OCI-LY1 (cell line): Measurements from ENCODE around the gene PHLPP1.

ENCODE experiments used
- H2AFZ ChIP-seq: fragments of 200-600 bp; sonication (generic), shearing (Covaris generic); 2 replicates; pipeline ENCODE4 v1.6.0; 2014; ENCODE audit warnings: antibody characterized with exemption, mild to moderate bottlenecking, low read length
- H3F3A ChIP-seq: fragments of 200-600 bp; sonication (generic), shearing (Covaris generic); 2 replicates; pipeline ENCODE4 v1.6.0; 2014; ENCODE audit warnings: mild to moderate bottlenecking, antibody characterized with exemption, low read length, moderate library complexity; ENCODE audit not compliant: insufficient read depth
- H3K27ac ChIP-seq: fragments of 200-600 bp; sonication (generic); 2 replicates; pipeline ENCODE4 v1.5.1; 2014; ENCODE audit warnings: low read length, mixed run types, mild to moderate bottlenecking, low read depth; ENCODE audit not compliant: poor library complexity, severe bottlenecking
- H3K27me3 ChIP-seq: fragments of 200-600 bp; sonication (generic); 2 replicates; pipeline ENCODE4 v1.6.0; 2014; ENCODE audit warnings: antibody characterized with exemption, mild to moderate bottlenecking, low read length, moderate library complexity; ENCODE audit not compliant: insufficient read depth
- H3K36me3 ChIP-seq: fragments of 200-600 bp; sonication (generic); 2 replicates; pipeline ENCODE4 v1.6.1; 2014; ENCODE audit warnings: mild to moderate bottlenecking, antibody characterized with exemption, low read length, moderate library complexity, mixed read lengths; ENCODE audit not compliant: insufficient read depth
- H3K4me1 ChIP-seq: fragments of 200-600 bp; sonication (generic); 2 replicates; pipeline ENCODE4 v1.5.1; 2014; ENCODE audit warnings: mild to moderate bottlenecking, low read length, moderate library complexity; ENCODE audit not compliant: insufficient read depth, severe bottlenecking
- H3K4me2 ChIP-seq: fragments of 200-600 bp; sonication (generic), shearing (Covaris generic); 2 replicates; pipeline ENCODE4 v1.6.1; 2014; ENCODE audit warnings: low read length
- H3K4me3 ChIP-seq: fragments of 200-600 bp; sonication (generic); 2 replicates; pipeline ENCODE4 v1.5.1; 2014; ENCODE audit warnings: low read length, low read depth, mild to moderate bottlenecking, mixed read lengths; ENCODE audit not compliant: poor library complexity, severe bottlenecking
- H3K79me2 ChIP-seq: fragments of 200-600 bp; shearing (Covaris generic); 2 replicates; pipeline ENCODE4 v1.6.1; 2016; ENCODE audit warnings: mixed run types, low read length, mixed read lengths; ENCODE audit not compliant: insufficient read depth
- H3K9ac ChIP-seq: fragments of 200-600 bp; sonication (generic), shearing (Covaris generic); 2 replicates; pipeline ENCODE4 v1.6.1; 2014; ENCODE audit warnings: mild to moderate bottlenecking, low read length, mixed read lengths
- H3K9me2 ChIP-seq: fragments of 200-600 bp; sonication (generic), shearing (Covaris generic); 2 replicates; pipeline ENCODE4 v1.6.1; 2014; ENCODE audit warnings: low read depth, mild to moderate bottlenecking, low read length, mixed read lengths
- H3K9me3 ChIP-seq: fragments of 200-600 bp; shearing (Covaris generic); 2 replicates; pipeline ENCODE4 v1.6.1; 2014; ENCODE audit warnings: low read length, mixed read lengths
- H4K20me1 ChIP-seq: fragments of 200-600 bp; sonication (generic), shearing (Covaris generic); 2 replicates; pipeline ENCODE4 v1.6.0; 2016; ENCODE audit warnings: mild to moderate bottlenecking, low read length; ENCODE audit not compliant: insufficient read depth
- CTCF ChIP-seq: fragments of 200-600 bp; sonication (generic), shearing (Covaris generic); IDR thresholded peaks from 2 replicates; pipeline ENCODE4 v1.5.1; 2017; ENCODE audit warnings: mild to moderate bottlenecking, antibody characterized with exemption, low read length, moderate library complexity, mixed read lengths
- EZH2 ChIP-seq: fragments of 200-600 bp; sonication (generic), shearing (Covaris generic); IDR thresholded peaks from 2 replicates; pipeline ENCODE4 v1.8.0; 2017; ENCODE audit warnings: borderline replicate concordance, mixed run types, mild to moderate bottlenecking, antibody characterized with exemption, low read length, moderate library complexity, mixed read lengths

PHLPP1 gene

GRCh38 chr18:62878305-62878704 lies 163.0 kb downstream of the PHLPP1 start:
- Histone ChIP-seq H3K79me2 (no peaks in the 10 kb centered on the region), H3K4me3 (no peak overlapping the region), H3K36me3 (no peaks in the 10 kb centered on the region), H3K4me2 (no peak overlapping the region), H3K27me3 (no peaks in the 10 kb centered on the region), H3K9me2 (no peaks in the 10 kb centered on the region), H2AFZ (no peak overlapping the region), H4K20me1 (no peaks in the 10 kb centered on the region), H3F3A (no peaks in the 10 kb centered on the region), H3K9me3 (no peaks in the 10 kb centered on the region), H3K9ac (no peak overlapping the region), H3K4me1 (no peaks in the 10 kb centered on the region), H3K27ac (no peak overlapping the region)
- TF ChIP-seq EZH2, result no peak
- TF ChIP-seq CTCF, result no peak

GRCh38 chr18:62880034-62880433 lies 164.7 kb downstream of the PHLPP1 start:
- no peaks in the 10 kb centered on the region for H3K9me2 ChIP-seq
- no peak for TF ChIP-seq CTCF
- TF ChIP-seq EZH2, result no peak
- no peaks in the 10 kb centered on the region for H3K36me3 ChIP-seq
- no peaks in the 10 kb centered on the region for H3F3A ChIP-seq
- no peak overlapping the region for H3K27ac ChIP-seq
- no peaks in the 10 kb centered on the region for H3K79me2 ChIP-seq
- H2AFZ ChIP-seq, result no peak overlapping the region
- no peaks in the 10 kb centered on the region for H3K4me1 ChIP-seq
- H3K4me3 ChIP-seq, result no peak overlapping the region
- no peaks in the 10 kb centered on the region for H4K20me1 ChIP-seq
- no peak overlapping the region for H3K4me2 ChIP-seq
- no peak overlapping the region for H3K9ac ChIP-seq
- H3K9me3 ChIP-seq, result no peaks in the 10 kb centered on the region
- H3K27me3 ChIP-seq, result no peaks in the 10 kb centered on the region

- H3K79me2 ChIP-seq, result no peaks in the 10 kb centered on the region
- H2AFZ ChIP-seq, result no peak overlapping the region
- H3K27me3 ChIP-seq, result no peaks in the 10 kb centered on the region
Observed at GRCh38 chr18:62880673-62881364, 165.5 kb downstream of the PHLPP1 start.

More at GRCh38 chr18:62880673-62881364, 165.5 kb downstream of the PHLPP1 start:
- H3K9me2 ChIP-seq, result no peaks in the 10 kb centered on the region
- no peaks in the 10 kb centered on the region for H3K9me3 ChIP-seq
- H3K4me1 ChIP-seq, result no peaks in the 10 kb centered on the region
- TF ChIP-seq CTCF (no peak), EZH2 (no peak)
- H3K4me2 ChIP-seq, result no peak overlapping the region
- H3K9ac ChIP-seq, result no peak overlapping the region
- no peaks in the 10 kb centered on the region for H3F3A ChIP-seq
- H3K36me3 ChIP-seq, result no peaks in the 10 kb centered on the region
- H4K20me1 ChIP-seq, result no peaks in the 10 kb centered on the region
- H3K4me3 ChIP-seq, result no peak overlapping the region
- H3K27ac ChIP-seq, result no peak overlapping the region
